Measurements from ENCODE around the gene RANBP17.

DNA sequence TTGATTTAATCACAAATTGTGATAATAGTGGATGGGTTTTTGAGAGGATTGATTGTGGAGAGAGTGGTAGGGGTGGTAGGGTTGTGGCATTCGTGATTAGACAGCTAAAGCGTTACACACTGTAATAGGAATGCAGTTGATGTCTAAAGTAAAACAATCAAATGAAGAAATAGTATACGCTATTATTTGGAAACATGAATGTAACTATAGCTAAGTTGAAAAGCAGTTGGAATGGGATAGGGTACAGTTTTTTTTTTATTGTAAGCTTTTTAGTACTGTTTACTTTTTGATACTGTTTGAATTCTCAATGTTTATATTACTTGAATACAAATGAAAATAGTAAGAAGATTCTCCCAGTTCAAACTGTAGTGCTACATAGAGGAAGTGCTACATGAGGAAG lies 51.8 kb downstream of the RANBP17 start:
- no peak for TF ChIP-seq POLR2A (IDR thresholded peaks at IDR 0.05)
- TF ChIP-seq CTCF (IDR thresholded peaks at IDR 0.05): no peak
